GM10847 (cell line): ENCODE measurements around the gene CDIP1.

Source experiments
- POLR2A ChIP-seq: IDR thresholded peaks from 2 replicates; pipeline ENCODE4 v1.6.1; 2011; ENCODE audit not compliant: insufficient read length; ENCODE audit errors: extremely low read depth

CDIP1 gene

GRCh38 chr16:4552541-4552940 is 14.0 kb upstream of the CDIP1 start:
- no peak for TF ChIP-seq POLR2A

GRCh38 chr16:4550591-4550990 is 12.0 kb upstream of the CDIP1 start:
- TF ChIP-seq POLR2A: no peak

DNA sequence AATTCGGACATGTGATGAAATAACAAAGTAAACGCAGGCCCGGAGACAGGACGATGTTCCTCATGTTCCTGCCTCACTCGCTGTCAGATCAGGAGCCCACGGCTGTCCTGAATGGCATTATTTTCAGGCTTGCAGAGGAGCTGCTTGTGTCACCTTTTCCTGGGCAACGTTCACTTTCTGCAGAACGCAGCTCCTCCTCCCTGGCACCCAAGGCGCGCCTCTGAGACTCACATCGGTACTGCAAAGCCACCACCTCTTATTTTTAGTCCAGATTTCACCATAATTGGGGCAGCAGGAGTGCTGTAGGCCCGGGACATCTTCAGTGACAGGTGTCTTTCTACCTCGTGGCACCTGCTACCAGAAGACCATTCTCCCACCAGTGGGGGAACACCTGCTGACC is 9.6 kb upstream of the CDIP1 start:
- TF ChIP-seq POLR2A: no peak

DNA sequence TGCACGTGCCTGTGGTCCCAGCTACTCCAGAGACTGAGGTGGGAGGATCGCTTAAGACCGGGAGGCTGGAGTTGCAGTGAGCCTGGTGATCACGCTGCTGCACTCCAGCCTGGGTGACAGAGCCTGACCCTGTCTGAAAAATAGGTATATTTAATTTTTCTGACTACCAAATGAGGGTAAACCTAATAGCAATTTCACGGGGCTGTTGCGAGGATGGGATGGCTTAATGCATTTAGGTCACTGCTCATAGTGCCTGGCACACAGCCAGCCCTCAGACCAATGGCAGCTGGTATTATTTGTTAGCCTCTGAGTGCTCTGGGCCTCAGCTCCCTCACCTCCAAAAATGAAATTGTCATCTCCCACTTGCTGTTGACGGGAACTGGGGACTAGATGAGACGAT is 5.9 kb upstream of the CDIP1 start:
- no peak for TF ChIP-seq POLR2A

DNA sequence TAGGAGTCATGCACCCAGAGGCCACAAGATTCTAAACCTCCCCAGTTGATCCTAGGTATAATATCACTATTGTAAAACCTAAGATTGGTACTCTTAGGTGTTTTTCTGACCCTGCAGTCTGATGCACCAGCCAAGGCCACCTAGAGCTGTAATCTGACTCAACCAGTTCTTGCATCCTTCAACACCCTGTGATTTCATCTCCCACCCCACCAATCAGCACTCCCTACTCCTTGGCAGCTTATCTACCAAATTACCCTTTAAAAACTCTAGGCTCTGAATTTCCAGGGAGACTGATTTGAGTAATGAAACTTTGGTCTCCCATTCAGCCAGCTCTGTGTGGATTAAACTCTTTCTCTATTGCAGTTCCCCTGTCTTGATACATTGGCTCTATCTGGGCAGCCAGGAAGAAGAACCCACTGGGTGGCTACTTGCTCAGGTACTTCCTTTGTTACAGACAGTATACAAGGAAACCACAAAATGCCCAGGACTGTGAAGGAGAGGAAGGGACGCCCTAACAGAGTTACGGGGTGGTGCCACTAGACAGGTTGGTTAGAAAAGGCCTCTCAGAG is 1.2 kb upstream of the CDIP1 start:
- no peak for TF ChIP-seq POLR2A

DNA sequence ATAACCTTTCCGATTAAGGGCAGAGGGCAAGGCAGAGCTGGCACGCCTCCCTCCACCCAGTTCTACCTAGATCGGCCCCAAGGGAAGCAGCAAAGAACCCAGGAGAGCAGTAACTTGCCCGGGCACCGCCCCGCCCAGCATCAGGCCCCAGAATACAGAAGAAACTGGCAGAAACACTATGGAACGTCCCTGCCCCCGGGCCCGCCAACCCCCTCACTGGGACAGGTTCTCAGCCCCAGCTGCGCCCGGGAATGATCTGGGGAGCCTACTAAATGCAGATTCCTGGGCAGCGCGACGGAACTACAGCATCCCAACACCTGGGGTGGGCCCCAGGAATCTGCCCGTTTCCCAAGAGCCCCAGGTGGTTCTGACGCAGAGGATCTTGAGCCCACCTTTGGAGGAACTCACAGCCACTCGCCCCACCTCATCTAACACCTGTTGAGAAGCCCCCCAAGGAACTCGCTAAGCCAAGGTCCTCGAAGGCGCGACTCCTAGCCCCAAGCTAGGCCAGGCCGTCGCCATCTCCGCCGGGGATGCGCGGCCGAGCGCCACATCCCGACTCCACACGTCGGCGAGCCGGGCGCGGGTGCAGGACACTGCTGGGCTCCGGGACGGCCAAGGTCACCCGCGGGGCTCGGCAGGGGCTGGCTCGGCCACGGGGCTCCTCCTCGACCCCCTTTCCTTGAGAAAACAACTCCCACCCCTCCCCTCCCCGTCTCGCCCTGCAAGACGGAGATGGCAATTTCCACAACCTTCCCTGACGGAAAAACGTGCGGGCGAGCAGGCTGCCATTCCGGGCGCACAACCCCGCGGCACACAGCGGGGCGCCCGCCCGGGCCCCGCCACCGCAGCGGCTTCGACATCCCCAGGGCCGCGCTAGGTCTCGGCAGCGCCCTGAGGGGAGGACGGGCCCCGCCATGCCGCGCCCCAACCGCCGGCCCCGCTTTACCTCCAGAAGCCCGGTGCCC is 913 bp downstream of the CDIP1 start:
- TF ChIP-seq POLR2A: no peak

- no peak for TF ChIP-seq POLR2A
These were observed 2.0 kb downstream of the CDIP1 start for GRCh38 chr16:4536391-4537106.

GRCh38 chr16:4535627-4536108 is 2.9 kb downstream of the CDIP1 start:
- TF ChIP-seq POLR2A: no peak

- no peak for TF ChIP-seq POLR2A
These were observed 4.3 kb downstream of the CDIP1 start for GRCh38 chr16:4534151-4534790.

- TF ChIP-seq POLR2A: no peak
These were observed 5.1 kb downstream of the CDIP1 start for GRCh38 chr16:4533490-4533889.

DNA sequence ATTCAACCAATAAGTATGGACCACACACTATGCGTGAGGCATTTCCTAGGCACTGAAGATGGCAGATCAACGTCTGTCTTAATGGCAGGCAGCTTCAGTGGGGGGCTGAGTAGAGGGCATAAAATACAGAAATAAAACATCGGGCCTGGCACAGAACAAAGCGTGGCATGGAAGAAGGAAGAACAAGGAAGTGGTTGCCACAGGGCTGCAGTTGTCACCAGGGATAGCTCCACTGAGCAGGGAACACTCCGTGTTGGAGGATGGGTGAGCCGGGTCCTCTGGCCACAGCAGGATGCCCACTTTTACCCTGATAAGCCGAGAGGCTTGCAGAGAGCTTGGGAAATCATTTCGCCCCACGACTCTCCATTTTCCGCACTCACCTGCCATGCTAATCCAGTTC is 6.3 kb downstream of the CDIP1 start:
- TF ChIP-seq POLR2A: no peak

- no peak for TF ChIP-seq POLR2A
These were observed 6.8 kb downstream of the CDIP1 start for GRCh38 chr16:4531811-4532210.

DNA sequence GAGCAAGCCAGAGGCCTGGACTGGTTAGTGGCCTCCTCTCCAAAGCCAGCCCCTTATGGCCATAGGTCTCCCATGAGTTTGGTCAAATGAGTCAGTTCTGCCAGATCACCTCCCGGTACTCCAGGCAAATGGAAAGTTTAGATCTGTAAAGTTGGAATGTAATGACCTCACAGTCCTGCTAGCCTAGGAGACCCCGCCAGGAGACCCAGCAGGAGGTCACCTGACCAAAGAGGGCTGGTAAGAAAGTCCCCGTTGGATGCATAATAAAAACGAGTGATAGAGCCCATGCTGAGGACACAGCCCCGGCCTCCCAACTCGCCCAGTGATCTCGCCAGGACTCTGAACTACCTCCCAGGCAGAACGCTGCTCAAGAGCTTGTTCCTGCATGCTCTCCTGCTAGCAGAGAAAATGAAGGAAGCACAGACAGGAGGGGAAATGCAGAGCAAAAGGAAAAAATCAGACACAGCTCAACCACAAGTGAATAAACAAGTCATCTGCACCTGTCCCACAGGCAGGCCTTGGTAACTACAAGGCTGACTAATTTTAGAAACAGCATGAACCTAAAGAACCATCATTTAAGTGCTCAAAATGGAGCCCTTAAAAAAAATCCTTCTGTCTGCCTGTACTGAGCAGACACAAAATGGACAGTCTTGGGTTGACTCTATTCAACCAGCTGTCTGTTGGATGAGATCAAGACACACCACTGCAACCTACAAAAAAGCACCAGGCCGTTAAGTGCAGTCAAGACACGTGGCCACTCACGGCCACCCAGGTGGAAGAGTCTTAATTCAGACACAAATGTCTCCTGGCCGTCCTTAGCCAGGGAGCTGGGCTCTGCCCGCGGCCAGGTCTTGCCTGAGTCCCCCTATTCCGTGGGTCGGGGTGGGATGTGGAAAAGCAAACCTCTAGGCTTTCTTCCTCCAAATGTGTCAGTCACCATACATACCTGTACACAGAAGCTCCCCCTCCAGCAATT is 9.2 kb downstream of the CDIP1 start:
- TF ChIP-seq POLR2A: no peak

DNA sequence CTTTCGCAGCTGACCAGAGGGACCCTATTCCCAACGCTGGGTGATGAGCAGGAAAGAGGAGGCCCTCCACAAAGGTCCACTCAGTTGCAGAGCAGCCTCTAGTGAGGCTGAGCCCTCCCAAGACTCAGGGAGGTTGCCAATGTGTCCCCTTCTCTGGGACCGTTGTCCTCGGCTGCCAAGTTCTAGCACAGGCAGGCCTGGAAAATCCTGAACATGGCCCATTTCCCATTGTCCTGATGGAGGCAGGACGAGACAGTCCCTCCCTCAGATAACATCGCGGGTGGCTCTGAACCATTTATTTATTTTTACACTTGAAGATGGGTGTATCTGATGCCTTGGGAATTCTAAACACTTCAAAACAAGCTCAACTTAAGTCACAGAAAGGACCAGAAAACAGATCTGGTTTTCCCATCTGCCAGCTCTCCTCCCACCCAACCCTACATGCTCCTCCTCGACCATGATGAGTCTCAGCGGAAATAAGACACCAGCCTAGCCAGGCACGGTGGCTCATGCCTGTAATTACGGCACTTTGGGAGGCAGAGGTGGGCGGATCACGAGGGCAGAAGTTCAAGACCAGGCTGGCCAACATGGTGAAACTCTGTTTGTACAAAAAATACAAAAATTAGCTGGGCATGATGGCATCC is 12.8 kb downstream of the CDIP1 start:
- no peak for TF ChIP-seq POLR2A

DNA sequence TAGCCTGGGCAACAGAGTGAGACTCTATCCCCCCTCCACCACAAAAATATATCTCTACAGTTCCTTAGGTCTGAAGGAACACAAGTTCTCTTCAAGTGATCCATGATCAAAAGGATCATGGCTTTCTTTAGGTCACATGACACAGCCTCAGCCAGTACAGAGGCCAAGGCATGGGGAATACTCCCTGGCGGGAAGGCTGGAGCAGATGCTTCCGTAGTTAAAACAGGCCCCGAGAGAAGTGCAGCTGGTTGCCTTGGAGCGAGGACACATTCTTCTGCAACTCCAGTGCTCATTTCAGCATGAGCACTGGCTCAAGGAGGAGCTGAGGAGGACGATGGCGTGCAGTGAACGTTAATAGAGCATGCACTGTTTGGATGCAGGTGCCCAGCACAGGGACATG is 13.5 kb downstream of the CDIP1 start:
- TF ChIP-seq POLR2A: no peak
